ENCODE results near the gene ATF6B.

ATF6B gene

DNA sequence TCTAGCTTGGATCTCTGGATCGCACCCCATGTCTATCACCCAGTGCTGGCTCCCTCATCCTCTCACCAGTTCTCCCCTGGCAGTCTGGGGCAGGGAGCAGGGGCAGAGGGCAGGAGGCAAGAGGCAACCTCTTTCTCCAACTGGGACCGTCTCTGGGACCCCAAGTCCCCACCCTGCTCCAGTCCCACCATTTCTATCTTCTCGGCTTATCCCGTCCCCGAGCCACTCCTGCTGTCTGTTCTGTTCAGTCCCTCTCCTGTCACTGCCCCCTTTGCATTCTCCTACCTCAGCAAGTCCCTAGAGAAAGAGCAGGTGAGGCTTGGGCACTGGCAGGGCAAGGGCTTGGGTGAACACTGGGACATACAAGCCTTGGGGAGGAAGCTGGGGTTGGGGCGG, 18.3 kb downstream of the ATF6B start:
- H3K27ac ChIP-seq = no peak overlapping the region
- peaks cover 10% of the 10 kb centered on the region for H3K27me3 ChIP-seq (replicated peaks)
- TF ChIP-seq, protein P1, sequence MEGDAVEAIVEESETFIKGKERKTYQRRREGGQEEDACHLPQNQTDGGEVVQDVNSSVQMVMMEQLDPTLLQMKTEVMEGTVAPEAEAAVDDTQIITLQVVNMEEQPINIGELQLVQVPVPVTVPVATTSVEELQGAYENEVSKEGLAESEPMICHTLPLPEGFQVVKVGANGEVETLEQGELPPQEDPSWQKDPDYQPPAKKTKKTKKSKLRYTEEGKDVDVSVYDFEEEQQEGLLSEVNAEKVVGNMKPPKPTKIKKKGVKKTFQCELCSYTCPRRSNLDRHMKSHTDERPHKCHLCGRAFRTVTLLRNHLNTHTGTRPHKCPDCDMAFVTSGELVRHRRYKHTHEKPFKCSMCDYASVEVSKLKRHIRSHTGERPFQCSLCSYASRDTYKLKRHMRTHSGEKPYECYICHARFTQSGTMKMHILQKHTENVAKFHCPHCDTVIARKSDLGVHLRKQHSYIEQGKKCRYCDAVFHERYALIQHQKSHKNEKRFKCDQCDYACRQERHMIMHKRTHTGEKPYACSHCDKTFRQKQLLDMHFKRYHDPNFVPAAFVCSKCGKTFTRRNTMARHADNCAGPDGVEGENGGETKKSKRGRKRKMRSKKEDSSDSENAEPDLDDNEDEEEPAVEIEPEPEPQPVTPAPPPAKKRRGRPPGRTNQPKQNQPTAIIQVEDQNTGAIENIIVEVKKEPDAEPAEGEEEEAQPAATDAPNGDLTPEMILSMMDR (IDR thresholded peaks at IDR 0.05; ENCODE audit: low read depth, low read length, missing control alignments) = no peak
- no peaks in the 10 kb centered on the region for H3K36me3 ChIP-seq (replicated peaks)
- in situ Hi-C loops (cut with HindIII; ENCODE audit: low pct_ligation_motif_present, low sequenced_read_pairs) = no loop called here
- DNase-seq = no peak
- no peak overlapping the region for H3K4me3 ChIP-seq (ENCODE audit: low read depth, low read length)

GRCh38 chr6:32109114-32109764, 18.8 kb downstream of the ATF6B start, which contains the start of gene TNXB:
Gene TNXB, minus strand, starts transcription at chr6:32109338. Its CDS starts 11,140 bp downstream, at chr6:32098198.
- no peak for DNase-seq
- no peak within 1 kb of the TSS for H3K27ac ChIP-seq
- in situ Hi-C loops (cut with HindIII; ENCODE audit: low pct_ligation_motif_present, low sequenced_read_pairs) = no loop called here
- TF ChIP-seq, protein P1 (IDR thresholded peaks at IDR 0.05; ENCODE audit: low read depth, low read length, missing control alignments) = no peak
- no peaks in the 10 kb centered on the region for H3K36me3 ChIP-seq (replicated peaks)
- no peak within 1 kb of the TSS for H3K4me3 ChIP-seq (ENCODE audit: low read depth, low read length)
- H3K27me3 ChIP-seq (replicated peaks) = peaks cover 10% of the 10 kb centered on the region

DNA sequence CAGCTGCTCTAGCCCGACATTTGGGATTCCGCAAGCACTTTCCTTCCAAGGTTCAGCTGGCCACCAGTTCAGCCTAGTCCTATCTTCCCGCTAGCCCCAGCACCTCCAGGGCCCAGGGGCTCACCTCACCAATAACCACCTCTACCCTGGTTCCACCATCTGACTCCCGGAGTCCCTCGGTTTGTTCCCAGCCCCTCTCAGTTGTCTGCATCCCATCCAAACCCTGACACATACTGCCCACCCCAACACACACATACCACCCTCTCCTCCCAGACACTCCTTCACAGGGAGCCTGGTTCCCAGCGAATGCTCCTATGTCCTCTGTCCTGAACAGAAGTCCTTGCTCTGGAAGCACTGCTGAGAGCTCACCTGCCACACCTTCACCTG, 19.3 kb downstream of the ATF6B start:
- Histone ChIP-seq H3K36me3 (replicated peaks) (no peaks in the 10 kb centered on the region), H3K4me3 (ENCODE audit: low read depth, low read length) (no peak overlapping the region), H3K27ac (no peak overlapping the region), H3K27me3 (replicated peaks) (peaks cover 10% of the 10 kb centered on the region)
- TF ChIP-seq, protein P1 (IDR thresholded peaks at IDR 0.05; ENCODE audit: low read depth, low read length, missing control alignments) = no peak
- in situ Hi-C loops (cut with HindIII; ENCODE audit: low pct_ligation_motif_present, low sequenced_read_pairs) = no loop called here
- DNase-seq = no peak

DNA sequence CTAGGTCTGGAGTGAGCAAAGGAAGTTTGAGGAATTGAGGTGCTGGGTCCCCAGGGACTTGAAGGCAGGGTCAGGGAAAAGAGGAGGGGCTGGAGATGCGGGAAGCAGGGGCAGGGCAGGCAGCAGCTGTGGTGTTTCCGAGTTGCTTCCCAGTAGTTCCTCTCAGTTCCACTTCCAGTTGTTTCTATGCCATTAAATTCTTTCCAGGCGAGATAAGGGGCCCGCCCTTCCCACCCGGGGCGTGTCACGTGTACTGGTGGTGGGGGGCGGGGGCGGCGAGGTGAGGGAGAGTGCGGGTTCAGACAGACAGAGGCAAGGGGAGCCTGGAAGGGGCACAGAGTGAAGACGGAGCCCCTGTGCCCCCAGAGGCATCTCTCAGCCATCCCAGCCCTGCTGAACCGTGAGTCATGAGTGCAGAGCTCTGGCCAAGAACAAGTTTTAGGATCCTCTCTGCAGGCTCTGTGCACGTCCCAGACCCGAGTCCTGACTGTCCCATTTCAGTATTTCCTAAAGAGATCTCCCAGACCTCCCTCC, 19.9 kb downstream of the ATF6B start:
- TF ChIP-seq, protein P1 (IDR thresholded peaks at IDR 0.05; ENCODE audit: low read depth, low read length, missing control alignments) = no peak
- Histone ChIP-seq H3K4me3 (ENCODE audit: low read depth, low read length) (no peak overlapping the region), H3K36me3 (replicated peaks) (no peaks in the 10 kb centered on the region), H3K27me3 (replicated peaks) (peaks cover 10% of the 10 kb centered on the region), H3K27ac (no peak overlapping the region)
- in situ Hi-C loops (cut with HindIII; ENCODE audit: low pct_ligation_motif_present, low sequenced_read_pairs) = no loop called here
- no peak for DNase-seq

GRCh38 chr6:32107406-32107805, 20.6 kb downstream of the ATF6B start:
- no peak for DNase-seq
- H3K4me3 ChIP-seq (ENCODE audit: low read depth, low read length) = no peak overlapping the region
- TF ChIP-seq, protein P1 (IDR thresholded peaks at IDR 0.05; ENCODE audit: low read depth, low read length, missing control alignments) = no peak
- in situ Hi-C loops (cut with HindIII; ENCODE audit: low pct_ligation_motif_present, low sequenced_read_pairs) = no loop called here
- H3K36me3 ChIP-seq (replicated peaks) = no peaks in the 10 kb centered on the region
- H3K27me3 ChIP-seq (replicated peaks) = peaks cover 10% of the 10 kb centered on the region
- no peak overlapping the region for H3K27ac ChIP-seq

DNA sequence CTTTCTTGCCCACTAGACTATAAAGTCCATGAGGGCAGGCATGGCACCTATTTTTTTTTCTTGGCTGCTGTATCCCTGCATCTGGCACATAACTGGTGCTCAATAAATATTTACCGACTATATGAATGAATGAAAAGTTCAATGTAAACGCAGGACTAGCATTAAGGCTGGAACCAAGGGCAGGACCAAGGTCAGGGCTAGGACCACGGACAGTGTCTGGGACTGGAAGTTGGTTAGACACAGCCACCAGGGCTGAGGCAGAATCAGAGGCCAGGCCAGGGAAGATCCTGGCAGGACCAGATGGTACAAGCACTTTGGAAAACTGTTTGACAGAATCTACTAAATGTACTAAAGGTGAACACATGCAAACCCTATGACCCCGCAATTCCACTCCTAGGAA, 22.6 kb downstream of the ATF6B start:
- peak; percentile 25 for DNase-seq
- in situ Hi-C loops (cut with HindIII; ENCODE audit: low pct_ligation_motif_present, low sequenced_read_pairs) = no loop called here
- Histone ChIP-seq H3K36me3 (replicated peaks) (no peaks in the 10 kb centered on the region), H3K27me3 (replicated peaks) (peaks cover 10% of the 10 kb centered on the region), H3K27ac (no peak overlapping the region), H3K4me3 (ENCODE audit: low read depth, low read length) (no peak overlapping the region)
- TF ChIP-seq, protein P1 (IDR thresholded peaks at IDR 0.05; ENCODE audit: low read depth, low read length, missing control alignments) = peak; percentile 5

Data from brain microvascular endothelial cell (primary cell).